ENCODE data around the gene HOXD11. TPM values are rescaled to one million over a fixed set of nuclear protein-coding genes. Genes with fewer than 3 reads are reported as not detected.

Gene HOXD11
- total and polyA plus RNA-seq, 2 of the 13 experiments (the other 11 are each of a cell fraction or from before 2014, with no cell fraction given), result not detected

DNA sequence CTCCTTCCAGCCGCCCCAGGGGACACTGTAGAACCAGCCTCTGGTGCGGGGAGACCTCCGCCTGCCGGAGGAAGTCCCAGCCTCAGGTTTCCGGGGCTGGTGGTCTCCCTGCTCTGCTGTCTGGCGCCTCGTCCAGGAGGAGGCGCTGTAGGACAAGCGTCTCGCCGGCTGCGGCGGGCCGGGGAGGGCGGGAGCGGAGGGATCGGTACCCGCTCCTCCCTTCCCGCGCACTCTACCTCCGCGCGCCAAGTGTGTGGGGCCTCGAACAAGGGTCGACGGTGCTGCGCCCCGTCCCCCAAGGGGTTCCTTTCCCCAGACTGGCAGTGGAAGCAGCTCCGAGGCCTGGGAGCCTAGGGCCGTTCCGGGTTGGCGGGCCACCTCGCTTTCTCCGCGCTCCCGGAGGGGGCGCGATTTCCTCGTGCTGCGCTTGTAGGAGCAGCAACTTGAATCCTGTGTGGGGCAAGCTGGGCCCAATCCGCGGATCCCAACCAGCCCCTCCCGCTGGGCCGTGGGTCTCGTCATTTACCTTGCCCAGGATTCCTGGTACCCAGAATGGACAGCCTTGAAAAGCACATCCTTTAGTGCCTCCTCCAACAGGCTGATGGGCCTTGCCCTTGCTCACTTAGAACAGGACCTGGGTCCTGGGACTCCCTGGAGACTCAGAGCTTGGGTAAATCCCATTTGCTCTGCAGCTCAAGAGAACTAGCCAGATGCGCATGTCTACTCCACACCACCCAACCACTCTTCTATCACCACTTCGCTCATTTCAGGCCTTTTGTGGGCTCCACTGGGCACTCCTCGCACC is 33.6 kb downstream of the HOXD11 start (continued):
- peak; percentile 70; the same call in 1 of the 2 replicates for TF ChIP-seq HES4 (CRISPR knock-in tag; IDR thresholded peaks at IDR 0.05; ENCODE audit: borderline replicate concordance)
- no peak for TF ChIP-seq TBL1XR1 (IDR thresholded peaks at IDR 0.05; ENCODE audit: borderline replicate concordance, low read length, partially characterized antibody)
- no peak for TF ChIP-seq ZNF780A (CRISPR knock-in tag; IDR thresholded peaks at IDR 0.05)
- no peak for TF ChIP-seq NFE2L1 (CRISPR knock-in tag; IDR thresholded peaks at IDR 0.05; ENCODE audit: borderline replicate concordance)
- TF ChIP-seq ARNT (IDR thresholded peaks at IDR 0.05), result no peak
- no peak; the same call in 1 of the 2 replicates for TF ChIP-seq ZNF792 (CRISPR knock-in tag; IDR thresholded peaks at IDR 0.05)
- TF ChIP-seq MXI1 (IDR thresholded peaks at IDR 0.05; ENCODE audit: borderline replicate concordance, low read depth, low read length), result no peak
- TF ChIP-seq, protein P1, sequence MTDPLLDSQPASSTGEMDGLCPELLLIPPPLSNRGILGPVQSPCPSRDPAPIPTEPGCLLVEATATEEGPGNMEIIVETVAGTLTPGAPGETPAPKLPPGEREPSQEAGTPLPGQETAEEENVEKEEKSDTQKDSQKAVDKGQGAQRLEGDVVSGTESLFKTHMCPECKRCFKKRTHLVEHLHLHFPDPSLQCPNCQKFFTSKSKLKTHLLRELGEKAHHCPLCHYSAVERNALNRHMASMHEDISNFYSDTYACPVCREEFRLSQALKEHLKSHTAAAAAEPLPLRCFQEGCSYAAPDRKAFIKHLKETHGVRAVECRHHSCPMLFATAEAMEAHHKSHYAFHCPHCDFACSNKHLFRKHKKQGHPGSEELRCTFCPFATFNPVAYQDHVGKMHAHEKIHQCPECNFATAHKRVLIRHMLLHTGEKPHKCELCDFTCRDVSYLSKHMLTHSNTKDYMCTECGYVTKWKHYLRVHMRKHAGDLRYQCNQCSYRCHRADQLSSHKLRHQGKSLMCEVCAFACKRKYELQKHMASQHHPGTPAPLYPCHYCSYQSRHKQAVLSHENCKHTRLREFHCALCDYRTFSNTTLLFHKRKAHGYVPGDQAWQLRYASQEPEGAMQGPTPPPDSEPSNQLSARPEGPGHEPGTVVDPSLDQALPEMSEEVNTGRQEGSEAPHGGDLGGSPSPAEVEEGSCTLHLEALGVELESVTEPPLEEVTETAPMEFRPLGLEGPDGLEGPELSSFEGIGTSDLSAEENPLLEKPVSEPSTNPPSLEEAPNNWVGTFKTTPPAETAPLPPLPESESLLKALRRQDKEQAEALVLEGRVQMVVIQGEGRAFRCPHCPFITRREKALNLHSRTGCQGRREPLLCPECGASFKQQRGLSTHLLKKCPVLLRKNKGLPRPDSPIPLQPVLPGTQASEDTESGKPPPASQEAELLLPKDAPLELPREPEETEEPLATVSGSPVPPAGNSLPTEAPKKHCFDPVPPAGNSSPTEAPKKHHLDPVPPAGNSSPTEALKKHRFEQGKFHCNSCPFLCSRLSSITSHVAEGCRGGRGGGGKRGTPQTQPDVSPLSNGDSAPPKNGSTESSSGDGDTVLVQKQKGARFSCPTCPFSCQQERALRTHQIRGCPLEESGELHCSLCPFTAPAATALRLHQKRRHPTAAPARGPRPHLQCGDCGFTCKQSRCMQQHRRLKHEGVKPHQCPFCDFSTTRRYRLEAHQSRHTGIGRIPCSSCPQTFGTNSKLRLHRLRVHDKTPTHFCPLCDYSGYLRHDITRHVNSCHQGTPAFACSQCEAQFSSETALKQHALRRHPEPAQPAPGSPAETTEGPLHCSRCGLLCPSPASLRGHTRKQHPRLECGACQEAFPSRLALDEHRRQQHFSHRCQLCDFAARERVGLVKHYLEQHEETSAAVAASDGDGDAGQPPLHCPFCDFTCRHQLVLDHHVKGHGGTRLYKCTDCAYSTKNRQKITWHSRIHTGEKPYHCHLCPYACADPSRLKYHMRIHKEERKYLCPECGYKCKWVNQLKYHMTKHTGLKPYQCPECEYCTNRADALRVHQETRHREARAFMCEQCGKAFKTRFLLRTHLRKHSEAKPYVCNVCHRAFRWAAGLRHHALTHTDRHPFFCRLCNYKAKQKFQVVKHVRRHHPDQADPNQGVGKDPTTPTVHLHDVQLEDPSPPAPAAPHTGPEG (CRISPR knock-in tag; IDR thresholded peaks at IDR 0.05), result no peak
- no peak for TF ChIP-seq NCOA5 (CRISPR knock-in tag; IDR thresholded peaks at IDR 0.05)
- TF ChIP-seq ZBTB21 (CRISPR knock-in tag; IDR thresholded peaks at IDR 0.05), result no peak
- TF ChIP-seq, protein P2, sequence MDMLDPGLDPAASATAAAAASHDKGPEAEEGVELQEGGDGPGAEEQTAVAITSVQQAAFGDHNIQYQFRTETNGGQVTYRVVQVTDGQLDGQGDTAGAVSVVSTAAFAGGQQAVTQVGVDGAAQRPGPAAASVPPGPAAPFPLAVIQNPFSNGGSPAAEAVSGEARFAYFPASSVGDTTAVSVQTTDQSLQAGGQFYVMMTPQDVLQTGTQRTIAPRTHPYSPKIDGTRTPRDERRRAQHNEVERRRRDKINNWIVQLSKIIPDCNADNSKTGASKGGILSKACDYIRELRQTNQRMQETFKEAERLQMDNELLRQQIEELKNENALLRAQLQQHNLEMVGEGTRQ (IDR thresholded peaks at IDR 0.05; ENCODE audit: low read depth, low read length), result no peak
- TF ChIP-seq, protein P2 (CRISPR knock-in tag; IDR thresholded peaks at IDR 0.05; ENCODE audit: borderline replicate concordance), result no peak; the same call in 1 of the 2 replicates
- TF ChIP-seq, protein P3, sequence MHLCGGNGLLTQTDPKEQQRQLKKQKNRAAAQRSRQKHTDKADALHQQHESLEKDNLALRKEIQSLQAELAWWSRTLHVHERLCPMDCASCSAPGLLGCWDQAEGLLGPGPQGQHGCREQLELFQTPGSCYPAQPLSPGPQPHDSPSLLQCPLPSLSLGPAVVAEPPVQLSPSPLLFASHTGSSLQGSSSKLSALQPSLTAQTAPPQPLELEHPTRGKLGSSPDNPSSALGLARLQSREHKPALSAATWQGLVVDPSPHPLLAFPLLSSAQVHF (CRISPR knock-in tag; IDR thresholded peaks at IDR 0.05), result no peak
- TF ChIP-seq NR3C1 (CRISPR knock-in tag; IDR thresholded peaks at IDR 0.05), result no peak
- no peak for TF ChIP-seq ZNF432 (CRISPR knock-in tag; IDR thresholded peaks at IDR 0.05; ENCODE audit: borderline replicate concordance)
- peak; percentile 57 for TF ChIP-seq GABPA (IDR thresholded peaks at IDR 0.05; ENCODE audit: low read depth, low read length)
- TF ChIP-seq GABPA (CRISPR knock-in tag; IDR thresholded peaks at IDR 0.05; ENCODE audit: low read depth), result peak; percentile 75
- TF ChIP-seq, protein P4, sequence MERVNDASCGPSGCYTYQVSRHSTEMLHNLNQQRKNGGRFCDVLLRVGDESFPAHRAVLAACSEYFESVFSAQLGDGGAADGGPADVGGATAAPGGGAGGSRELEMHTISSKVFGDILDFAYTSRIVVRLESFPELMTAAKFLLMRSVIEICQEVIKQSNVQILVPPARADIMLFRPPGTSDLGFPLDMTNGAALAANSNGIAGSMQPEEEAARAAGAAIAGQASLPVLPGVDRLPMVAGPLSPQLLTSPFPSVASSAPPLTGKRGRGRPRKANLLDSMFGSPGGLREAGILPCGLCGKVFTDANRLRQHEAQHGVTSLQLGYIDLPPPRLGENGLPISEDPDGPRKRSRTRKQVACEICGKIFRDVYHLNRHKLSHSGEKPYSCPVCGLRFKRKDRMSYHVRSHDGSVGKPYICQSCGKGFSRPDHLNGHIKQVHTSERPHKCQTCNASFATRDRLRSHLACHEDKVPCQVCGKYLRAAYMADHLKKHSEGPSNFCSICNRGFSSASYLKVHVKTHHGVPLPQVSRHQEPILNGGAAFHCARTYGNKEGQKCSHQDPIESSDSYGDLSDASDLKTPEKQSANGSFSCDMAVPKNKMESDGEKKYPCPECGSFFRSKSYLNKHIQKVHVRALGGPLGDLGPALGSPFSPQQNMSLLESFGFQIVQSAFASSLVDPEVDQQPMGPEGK (CRISPR knock-in tag; IDR thresholded peaks at IDR 0.05), result peak; percentile 73
- TF ChIP-seq SKI (IDR thresholded peaks at IDR 0.05; ENCODE audit: partially characterized antibody), result peak; percentile 33
- no peak for TF ChIP-seq TOE1 (CRISPR knock-in tag; IDR thresholded peaks at IDR 0.05)
